Activated CD8-positive, alpha-beta memory T cell treated with anti-CD3 and anti-CD28 coated beads for 4 hours (primary cell): ENCODE results near the gene LRTM1.

Experiments used
- DNase-seq, 2 donors: peaks; one replicate each; pipeline ENCODE4 v3.0.0-alpha.2; 2020; ENCODE audit warnings: low read depth in 2 of 2

LRTM1 gene

DNA sequence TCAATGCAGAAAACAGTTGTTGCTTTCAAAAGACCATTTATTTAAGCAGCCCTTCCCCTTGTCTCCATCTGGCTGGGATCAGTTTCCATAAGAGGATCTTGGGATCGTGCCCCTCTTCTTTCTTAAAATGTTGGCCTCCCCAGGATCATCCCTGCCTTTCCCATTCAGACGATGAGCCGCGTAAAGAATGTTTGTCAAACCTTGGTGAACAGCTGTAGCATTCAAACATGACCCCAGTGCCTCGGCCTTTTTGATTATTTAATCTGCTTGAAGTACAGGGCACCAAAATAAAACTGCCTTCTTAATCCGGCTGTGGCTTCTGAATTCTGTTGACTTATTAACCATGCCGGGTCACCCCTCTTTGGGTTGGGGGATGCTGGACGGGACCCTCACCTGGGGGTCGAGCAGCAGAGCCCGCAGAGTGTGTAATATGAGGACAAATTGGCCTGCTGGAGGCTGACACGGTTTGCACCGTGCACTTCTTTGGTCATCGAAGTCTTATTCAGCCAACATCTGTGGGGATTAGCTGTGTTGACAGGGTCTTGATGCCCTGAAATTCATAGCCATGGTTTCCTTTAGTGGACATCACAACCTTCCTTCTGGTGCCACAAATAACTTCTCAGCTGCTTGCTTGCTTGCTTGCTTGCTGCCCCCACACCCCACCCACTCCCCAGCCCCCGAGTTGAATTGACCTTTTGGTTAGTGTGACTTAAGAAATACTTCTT is at the start of gene LRTM1:
Gene LRTM1, minus strand, starts transcription at position 14 of the 725 bp plus-strand sequence. CDS start 148 bp downstream, outside the sequence.
- no peak for DNase-seq

DNA sequence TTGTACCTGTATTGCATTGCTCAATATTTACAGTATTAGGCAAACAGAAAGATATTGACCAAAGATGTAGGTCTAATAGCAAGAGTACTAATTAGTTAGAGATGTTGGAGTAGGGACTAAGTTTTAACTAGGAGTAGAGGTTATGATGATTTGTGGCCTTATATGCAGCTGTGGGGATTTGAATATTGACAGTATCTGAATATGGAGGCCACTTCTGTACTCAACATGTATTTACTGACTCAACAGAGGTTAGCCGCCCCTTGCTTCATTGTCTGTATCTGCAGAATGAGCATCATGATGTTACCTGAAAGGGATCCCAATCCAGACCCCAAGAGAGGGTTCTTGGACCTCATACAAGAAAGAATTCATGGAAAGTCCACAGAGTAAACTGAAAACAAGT is 49.6 kb upstream of the LRTM1 start:
- no peak for DNase-seq

DNA sequence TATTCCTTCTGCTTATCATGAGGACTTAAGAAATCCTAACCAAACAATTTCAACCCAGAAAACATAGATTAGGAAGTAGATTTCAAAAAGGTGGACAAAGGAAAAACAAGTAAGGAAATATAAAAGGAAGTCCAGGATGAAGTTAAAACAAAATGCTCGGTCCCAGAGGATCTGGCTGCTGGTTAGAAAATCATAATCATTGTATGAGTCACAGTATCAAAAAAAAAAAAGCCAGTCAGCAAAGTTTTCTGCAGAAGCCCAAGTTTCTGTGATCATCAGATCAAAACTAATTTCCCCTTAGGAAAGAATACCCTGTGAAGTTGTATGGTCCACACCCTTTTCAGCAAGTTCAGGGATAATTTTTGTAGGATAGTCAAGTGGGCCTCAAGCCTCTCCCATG is 43.0 kb upstream of the LRTM1 start:
- DNase-seq: no peak

DNA sequence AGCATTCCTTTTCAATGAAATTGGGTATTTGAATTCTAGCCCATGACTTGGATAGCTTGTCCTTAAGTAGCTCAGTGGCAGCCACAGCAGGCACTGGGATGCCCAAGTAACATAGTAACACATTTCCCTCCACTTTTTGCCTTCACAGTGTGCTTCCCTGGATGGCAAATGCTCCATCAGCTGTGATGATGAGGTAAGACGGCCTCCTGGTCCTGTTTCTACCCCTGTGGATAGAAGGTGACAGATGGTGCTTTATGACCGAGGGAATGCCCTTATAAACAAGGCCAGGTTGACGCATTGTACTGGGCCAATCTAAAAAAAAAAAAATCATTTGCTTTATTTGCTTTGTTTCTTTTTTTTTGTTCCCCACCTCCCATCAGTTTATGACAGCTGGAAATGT is 41.8 kb upstream of the LRTM1 start:
- DNase-seq: no peak

DNA sequence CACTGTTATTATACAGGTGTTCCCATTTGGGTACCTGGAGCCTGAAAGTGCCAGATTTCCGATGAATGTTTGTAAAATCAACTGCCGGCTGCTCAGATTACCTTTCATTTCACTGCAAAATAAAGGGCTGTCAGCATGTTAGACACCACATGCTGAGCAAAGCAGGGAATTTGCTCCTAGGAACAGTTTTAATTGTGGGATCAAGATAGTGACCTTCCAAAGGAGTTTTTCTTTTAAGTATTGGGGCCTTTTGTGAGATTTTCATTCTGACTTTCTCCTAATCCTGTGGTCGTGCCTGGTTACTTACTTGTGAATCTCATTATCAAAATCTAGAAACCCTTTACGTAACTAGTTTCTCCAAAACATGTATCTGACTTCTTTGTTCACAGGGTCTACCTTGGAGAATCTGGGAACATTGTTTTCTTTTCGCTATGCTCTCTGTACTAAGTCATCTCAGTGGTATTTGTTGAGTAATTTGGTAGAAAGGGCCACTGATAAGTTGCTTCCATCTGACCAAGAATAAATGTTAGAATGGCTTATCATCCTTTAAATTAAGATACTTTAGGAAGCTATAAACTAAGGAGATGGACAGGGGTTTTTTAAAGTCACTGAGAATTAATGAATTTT is 40.8 kb upstream of the LRTM1 start:
- no peak for DNase-seq

DNA sequence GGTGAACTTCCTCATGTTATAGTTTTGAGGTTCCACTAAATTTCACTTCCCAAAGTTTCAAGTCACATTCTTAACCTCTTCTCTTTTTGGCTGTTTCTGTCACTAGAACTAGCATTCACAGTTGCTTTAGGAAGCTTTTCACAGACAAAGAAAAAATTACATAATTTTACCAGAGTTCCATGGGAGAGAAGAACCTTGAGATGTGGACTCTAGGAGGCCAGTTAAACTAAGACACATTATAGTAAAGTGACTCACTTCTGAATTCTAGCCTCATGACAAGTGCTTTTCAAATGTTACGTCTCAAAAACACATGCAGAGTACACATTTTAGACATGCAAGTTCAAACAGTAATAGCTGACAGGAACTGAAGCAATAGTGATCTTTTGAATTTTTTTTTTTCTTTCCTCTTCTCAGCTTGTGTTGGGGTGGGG is 39.9 kb upstream of the LRTM1 start:
- DNase-seq: no peak

DNA sequence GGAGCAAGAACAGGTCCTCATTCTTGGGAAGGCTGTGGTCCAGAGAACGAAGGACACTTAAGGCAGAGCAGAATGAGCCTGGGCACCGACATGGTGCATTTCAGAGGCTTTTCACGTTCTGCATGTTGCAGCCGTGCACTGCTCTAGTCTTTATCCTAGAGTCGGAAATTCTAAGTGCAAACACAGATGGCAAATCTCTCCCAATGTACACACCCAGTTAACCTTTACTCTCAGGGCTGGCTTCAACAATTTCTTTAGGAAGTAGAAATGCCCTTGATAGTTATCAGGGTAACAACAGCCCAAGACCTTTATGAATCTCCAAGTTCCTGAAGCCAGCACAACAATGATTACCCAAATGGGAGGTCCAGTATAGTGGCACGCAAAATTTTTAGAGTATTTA is 39.1 kb upstream of the LRTM1 start:
- no peak for DNase-seq

DNA sequence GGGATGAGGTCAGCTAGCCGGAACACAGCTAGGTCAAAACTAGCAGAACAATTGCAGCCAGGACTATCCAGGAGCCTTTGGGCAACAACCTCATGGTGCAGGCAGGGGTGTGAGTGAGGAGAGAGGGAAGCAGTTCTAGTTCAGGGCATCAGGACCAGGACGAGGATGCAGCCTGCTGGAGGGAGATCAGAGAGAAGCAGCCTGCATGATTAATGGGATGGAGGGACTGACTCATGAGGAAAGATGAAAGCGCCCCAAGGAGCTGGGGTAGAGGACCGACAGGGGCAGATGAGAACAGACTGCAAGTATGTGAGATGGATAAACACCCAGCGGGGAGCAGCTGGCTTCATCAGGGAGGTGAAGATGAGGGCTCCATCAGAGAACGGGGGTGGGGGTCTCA is 37.9 kb upstream of the LRTM1 start:
- no peak for DNase-seq

DNA sequence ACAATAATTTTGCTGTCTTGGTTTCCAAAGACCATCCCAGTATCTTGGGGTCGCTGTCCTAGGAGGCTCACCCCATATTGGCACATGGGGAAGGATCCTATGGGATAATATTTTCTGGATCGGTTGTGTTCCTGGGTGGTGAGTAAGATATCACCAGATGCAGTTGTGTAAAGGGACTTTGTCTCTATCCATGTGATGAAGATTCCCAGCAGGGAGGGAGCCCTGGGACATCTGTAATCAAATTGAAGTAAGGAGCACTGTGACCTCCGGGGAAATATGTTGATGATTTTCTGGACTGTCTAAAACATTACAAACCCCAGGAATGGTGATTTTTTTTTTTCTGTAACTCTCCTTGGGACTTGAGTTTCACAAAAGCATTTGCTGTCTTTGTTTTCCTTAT is 36.2 kb upstream of the LRTM1 start:
- DNase-seq: no peak

DNA sequence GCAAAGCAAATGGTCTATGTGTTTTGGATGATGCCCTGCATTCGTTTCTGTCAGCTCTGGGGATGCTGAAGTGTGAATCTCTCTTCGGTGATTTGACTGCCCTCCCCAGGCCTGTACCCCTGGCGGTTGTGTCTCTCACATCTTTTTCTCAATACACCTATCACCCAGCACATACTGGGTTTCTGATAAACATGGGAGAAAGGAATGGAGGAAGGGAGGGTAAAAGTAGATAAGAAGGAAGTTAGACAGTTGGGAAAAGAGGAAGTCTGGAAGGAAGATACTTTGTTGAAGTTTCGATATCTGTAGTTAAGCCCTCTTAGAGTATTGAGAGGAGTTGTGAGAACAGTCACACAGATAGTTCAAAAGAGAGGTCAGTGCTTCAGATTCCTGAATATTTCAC is 35.8 kb upstream of the LRTM1 start:
- no peak for DNase-seq

DNA sequence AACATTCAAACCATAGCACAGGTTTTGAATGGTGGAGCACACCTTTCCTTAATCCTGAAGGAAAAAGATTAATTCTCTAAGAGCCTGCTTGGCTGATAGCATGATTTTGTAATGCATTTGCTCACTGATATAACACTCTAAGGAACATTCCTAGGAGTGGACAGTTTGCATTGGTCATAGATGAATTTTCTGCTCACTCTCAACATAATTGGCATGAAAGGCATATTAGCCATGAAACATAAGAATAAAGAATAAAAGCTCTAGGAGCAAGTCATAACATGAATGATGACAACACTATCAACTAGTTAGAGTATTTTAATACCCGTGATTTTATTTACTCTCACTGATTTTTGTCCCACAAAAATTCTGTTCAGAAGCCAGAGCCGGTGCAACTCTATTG is 34.3 kb upstream of the LRTM1 start:
- DNase-seq: no peak

DNA sequence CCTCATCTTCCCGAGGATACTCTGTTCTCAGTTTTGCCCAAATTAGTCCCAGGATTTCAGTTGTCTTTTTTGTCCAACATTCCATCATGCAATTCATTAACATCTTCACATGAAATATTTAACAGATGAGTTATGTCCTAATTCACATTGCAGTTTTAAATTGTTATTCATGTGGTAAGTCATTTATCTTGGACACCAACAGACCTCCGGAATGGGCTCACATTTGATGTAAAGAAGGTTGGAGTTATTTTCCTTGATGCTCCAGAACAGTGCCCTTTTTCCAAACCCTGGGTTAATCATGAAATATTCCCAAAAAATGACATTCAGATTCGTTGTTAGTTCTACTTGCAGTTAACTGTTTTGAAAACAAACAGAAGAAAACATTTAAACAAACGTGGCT is 32.8 kb upstream of the LRTM1 start:
- DNase-seq: no peak

DNA sequence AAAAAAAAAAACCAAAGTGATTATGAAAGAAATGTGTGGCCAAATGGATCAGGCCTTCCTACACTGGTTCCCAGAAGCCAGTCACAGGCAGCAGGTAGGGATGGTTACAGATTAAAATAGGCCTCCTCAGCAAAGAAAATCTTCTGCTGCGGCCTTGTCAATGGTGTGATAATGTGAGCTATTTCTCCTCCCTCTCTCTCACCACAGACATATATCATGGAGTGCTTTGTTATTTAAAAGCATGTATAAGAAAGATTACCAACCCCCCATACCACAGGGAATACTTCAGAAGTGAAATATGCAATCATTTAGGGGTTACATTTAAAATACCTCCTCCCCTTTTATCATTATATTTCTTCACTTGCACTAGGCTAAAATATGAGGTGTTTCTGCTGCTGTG is 32.2 kb upstream of the LRTM1 start:
- no peak for DNase-seq

DNA sequence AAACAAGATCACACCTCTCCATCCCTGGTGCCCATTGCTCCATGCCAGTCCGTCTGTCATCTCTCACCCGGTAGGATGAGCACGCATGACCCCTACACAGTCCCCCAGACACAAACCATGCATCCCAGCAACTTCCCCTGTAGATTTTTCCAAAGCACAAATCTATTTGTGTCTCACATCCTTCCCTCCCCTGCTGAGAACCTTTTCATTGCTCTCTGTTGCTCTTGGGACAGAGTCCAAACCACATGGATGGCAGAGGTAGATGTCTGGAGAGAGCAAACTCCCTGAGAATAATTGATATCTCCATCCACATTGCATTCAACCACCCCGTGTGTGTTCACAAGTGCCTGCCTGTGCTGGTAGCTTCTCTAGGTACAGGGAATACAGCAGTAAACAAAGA is 29.9 kb upstream of the LRTM1 start:
- DNase-seq: no peak

DNA sequence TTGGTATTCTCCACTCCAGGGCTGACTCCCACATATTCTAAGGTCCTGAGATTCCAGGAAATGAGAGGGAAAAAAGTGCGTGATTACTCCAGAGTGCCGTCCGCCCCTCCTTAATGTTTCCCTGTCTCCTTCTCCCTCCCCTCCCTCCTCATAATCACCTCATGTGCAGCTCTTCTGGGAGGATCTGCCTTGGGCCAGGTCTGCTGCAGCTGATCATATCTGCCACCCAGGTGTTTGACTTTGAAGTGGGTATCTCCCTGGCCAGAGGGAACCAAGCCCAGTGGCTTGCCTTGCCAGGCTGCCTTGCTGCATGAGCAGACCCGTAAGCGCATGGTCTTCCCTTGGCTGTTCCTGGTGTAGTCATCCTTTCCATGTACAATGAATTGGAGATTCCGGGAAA is 28.1 kb upstream of the LRTM1 start:
- DNase-seq: no peak

DNA sequence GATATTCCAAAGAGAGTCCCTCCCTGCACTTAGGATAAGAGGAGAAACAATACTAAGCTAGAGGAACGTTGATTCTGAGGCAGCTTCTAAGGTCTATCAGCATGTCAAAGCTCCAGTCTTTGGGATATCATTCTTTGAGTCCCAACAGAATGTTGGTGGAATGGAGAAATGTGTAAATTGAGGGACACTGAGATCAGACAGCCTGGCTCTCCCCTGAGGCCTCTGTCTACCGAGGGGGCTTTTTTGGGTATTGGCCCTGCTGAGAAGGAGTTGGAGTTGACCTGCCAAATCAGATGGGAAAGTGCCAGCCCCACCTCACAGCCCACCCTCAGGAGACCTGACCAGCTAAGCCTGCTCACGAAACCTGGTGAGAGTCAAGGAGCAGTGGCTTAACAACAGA is 27.6 kb upstream of the LRTM1 start:
- DNase-seq: no peak

DNA sequence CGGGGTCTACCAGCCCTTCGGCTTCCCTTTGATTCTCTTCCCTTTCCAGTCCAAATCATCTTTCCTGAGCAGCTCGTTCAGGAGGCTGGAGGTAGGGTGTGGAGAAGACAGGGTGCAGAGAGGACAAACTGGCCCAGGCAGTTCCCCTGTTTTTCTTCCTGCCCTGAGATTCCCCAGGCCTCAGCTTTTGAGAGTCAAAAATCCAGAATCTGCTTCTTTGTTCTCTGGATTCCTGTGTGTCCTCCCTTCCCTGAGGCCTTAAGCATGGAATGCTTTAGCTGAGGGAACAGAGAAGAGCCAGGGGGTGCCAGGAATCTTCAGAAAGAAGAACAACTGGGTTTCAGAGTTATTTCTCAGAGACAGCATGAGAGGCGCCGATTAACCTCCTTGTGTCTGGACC is 26.7 kb upstream of the LRTM1 start:
- DNase-seq: no peak

DNA sequence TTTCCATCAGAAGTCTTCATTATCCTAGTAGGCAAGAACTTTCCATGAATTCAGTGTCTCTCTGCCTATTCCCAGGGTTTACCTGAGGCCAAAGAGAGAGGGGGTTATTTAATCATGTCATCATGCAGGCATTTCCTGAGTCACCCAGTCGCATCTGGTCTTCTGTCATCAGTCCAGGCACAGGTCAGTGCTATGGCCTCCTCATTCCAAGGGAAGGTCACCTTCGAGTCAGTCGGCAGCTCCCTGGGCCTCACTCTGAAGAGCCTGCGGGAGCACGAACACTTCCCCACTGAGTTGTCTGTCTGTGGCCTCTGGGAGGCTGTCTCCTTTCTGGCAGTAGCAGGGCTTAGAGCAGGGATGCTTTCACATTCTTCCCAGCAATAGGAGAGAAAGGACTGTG is 26.2 kb upstream of the LRTM1 start:
- DNase-seq: no peak

DNA sequence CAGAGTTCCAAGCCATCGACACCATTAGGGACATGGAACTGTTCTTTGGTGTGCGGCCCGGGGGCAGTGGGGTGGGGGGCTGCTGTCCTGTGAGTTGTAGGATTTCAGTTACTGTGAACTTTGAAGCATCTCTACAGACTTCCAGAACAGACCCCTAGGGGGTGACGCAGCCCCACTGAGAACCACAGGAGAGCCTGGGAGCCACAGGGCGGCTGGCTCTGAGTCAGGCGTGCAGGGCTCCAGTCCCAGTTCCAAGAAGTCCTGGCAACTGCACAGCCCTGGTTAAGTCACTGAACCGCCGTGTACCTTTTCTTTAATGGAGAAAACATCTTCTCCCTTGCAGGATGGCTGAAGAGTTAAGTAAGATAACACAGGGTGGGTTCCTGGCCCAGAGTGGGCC is 23.5 kb upstream of the LRTM1 start:
- no peak for DNase-seq

DNA sequence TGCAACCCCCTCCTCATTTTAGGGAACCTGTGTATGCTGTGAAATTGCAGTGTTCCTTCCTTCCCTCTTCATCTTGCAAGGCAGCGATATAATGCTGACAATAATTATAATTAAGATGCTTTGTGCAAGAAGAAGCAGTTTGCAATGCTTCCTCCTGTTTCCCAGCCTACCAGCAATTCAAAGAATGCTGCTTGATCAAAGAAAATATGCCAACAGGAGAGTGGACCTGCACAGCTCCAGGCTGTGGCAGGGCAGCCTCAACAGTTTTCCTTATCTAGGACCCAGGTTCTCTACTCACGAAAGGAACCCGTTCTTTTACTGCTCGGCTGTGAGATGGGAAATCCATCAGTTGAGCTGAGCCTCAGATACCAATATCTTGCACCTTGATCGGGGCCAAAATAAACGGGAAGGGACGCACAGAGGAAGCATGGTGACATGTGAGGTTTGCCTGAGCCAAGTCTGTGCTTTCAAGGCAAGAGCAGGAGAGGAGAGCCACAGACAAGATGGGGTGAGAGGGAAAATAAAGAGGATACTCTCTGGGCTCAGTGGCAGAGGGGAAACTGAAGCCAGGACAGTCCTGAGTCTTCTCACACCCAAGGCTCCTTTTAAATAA is 22.6 kb upstream of the LRTM1 start:
- DNase-seq: no peak

DNA sequence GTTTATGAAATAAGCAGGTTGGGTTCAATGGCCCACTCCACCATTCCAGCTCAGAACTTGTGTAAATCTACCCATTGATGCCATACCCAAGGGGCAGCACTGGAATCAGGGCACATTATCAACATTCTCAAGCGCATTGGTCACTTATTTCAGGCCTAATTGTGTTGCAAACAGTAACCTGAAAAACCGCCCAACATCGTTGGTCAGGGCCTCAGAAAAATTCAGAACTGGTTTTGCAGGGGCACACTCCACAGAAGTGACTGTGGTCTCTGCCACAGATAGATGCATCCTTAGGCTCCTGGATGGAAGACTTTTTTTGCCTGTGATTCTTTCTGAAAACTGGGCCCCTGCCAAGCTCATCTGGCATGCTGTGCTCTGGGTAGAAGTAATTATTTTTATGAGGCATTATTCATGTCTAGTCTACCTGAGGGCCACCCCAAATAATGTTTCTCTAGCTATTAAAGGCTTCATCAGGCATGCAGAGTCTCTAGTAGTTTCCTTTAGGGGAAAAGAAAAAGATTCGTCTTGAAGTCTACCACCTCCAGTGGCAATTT is 21.7 kb upstream of the LRTM1 start:
- no peak for DNase-seq

DNA sequence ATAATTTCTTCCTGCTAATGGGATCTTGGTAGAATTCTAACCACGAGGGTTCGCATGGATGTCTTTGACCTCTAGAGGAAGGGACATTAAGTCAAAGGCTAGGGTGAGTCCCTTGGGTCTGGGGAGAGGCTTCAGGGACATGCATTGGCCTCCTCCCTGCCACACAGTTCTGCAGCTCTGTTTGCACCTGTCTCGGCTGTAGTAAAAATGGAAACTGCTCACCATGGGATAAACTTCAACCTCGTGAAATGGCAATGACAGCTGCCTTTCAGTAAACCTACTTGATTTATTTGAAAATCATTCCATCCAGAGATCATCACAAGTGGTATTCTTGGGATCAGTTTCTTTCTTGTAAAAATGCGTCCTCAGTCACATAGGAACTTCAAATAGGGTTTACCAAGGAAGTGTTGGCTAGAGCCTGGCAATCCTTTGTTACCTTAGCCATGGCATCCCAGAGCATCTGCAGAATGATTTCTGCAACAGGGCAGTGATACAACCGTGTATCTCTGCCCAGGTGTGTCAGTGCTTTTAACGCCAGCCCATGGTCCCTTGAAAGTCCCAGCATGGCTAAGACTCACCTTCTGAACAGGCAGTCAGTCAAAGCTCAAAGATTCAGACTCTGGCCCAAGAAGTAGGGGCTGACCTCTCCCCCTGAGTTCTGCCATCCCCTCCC is 14.0 kb upstream of the LRTM1 start:
- no peak for DNase-seq

DNA sequence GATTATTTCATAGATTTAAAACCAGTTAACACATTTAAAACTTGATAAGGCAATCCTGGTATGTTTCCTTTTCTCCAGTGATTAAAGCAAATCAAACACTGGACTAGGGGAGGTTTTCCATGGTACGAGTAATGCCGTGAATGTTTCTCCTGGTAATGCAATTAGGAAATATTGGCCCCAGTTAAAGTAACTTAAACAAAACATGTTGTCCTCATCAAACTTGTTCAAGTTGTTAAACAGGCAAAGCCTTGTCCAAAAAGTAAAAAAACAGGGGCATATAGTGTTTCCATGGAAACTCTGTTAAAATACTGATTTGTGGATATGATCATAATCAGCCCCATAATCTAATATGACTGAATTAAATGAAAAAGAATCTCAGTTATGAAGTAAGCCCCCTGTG is 13.1 kb upstream of the LRTM1 start:
- DNase-seq: no peak
